ENCODE measurements around the gene MACROD2. TPM values are rescaled to one million over a fixed set of nuclear protein-coding genes. Genes with fewer than 3 reads are reported as not detected.
"Not testable (repeated sequence)": the region's sequence is repeated elsewhere in the genome, so short reads cannot be mapped to it uniquely, and the experiment has no call there.

Gene MACROD2
- total RNA-seq: 0.13 and 0.25 TPM in 2 replicates

DNA sequence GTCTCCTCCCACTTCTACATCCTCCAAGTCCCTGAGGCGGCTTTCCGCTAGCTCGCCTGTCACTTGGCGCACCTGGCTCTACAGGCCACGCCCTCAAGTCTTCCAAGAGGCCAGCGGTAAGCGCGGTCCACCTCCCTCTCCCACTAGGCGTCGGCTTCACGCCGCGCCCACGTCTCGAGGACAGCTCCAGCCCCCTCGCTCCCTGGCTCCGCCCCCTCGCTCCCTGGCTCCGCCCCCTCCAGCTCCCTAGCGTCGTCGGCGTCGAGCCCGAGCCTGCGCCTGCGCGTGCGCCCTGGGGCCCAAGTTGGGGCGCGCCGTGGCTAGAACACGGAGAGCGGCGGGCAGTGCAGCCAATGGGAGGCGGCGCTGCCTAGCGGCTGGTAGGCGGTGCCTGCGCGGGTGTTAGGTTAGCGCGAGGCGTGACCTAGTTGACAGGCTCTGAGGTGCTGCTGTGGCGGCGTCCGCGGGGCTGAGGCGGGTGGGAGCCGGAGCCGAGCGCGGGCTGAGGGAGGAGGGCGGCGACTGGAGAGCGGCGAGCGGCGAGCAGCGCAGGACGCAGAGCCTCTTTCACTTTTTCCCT, at the start of gene MACROD2:
MACROD2 (plus strand) TSS at position 431 of the 580 bp plus-strand sequence.
- peak; percentile 66 to 83 for DNase-seq (ENCODE audit: low read depth in 2 of 2)

DNA sequence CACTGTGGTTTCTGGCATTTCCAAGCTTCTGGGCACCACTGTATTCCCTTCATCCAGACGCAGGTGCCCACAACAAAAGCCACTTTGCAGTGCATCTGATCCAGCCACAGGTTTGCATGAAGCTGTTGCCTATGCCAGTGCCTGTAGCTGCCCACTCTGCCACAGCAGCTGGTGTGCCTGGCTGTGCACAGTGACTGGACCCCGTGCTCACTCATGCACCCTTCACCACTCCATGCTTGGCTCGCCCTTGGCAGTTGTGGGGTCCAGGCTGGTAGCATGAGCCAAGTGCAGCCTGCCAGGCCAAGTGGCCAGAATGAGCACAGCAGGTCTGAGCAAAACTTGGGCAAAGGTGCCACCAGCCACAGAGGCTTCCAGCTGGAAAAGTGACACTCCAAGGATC, 47.6 kb upstream of the MACROD2 start:
- no peak for DNase-seq (ENCODE audit: low read depth in 2 of 2)

GRCh38 chr20:13953227-13953626, 42.1 kb upstream of the MACROD2 start:
- DNase-seq (ENCODE audit: low read depth in 2 of 2): no peak

DNA sequence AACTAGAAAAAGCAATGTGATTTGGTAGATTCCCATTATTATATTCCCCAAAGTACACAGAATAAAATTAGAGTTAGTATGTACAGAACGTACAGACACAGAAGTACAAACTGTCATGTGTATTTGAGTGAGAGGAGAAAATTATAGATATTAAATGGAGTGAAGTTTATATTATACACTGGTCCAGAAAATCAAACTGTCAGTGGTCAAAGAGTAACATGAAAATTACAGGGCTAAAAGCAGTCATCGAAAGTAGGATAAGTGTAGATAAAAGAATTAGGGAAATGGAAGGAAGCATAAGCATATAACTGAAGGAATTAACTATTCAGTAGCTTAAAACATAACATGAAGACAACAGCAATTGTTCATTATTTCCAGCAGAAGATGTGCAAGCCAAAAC, 35.2 kb upstream of the MACROD2 start:
- DNase-seq (ENCODE audit: low read depth in 2 of 2): no peak

GRCh38 chr20:13960525-13960924, 34.8 kb upstream of the MACROD2 start:
- DNase-seq (ENCODE audit: low read depth in 2 of 2): no peak

DNA sequence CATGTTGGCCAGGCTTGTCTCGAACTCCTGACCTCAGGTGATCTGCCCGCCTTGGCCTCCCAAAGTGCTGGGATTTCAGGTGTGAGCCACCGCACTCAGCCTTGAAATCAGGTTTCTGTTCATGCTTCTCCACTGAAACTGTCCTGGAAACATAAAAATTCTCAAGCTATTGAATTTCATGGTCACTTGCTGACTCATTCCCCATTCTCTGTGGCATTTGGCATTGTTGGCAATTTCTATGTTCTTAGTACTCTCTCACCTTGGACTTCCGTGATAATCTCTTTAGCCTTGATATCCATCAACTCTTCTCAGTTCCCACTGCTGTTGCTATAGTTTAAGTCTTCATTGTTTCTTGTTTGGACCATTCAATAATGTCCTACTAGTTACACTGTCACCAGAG, 11.1 kb upstream of the MACROD2 start:
- no peak for DNase-seq (ENCODE audit: low read depth in 2 of 2)

DNA sequence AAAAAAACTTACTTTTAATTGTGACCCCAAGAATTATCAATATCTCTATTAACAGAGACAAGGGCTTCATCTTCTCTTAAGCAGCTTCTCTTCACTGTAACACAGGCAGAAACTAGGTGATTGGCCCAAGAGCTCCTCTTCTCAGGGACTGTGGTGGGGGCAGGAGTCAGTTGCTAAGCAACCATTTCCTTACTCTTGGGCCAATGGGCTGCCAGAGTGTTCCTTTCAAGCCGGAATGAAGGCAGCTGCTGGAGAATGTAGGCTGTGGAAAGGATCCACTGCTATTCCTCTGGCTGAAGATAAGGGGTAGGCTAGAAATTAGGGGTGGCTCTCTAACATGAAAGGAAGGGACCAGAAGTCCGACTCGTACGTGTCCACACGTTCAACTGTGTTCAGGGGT, 4.9 kb upstream of the MACROD2 start, which contains the start of gene SEL1L2:
SEL1L2 (minus strand) TSS at position 150 of the 400 bp plus-strand sequence; CDS start at position 70, 80 bp downstream.
- no peak for DNase-seq (ENCODE audit: low read depth in 2 of 2)

DNA sequence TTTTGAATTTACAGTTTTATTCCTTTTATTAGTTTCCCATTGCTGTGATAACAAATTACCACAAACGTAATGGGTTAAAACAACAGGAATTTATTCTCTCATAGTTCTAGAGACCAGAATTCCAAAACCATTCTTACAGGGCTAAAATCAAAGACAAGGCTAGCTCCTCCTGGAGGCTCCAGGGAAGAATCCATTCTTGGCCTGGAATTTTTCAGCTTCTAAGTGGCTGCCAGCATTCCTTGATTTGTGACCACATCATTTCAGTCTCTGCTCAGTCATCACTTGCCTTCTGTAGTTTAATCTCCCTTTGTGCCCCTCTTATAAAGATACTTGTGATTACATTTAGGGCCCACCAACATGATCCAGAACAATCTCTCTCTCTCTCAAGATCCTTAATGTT, 4.0 kb upstream of the MACROD2 start:
- no peak for DNase-seq (ENCODE audit: low read depth in 2 of 2)

- not testable (repeated sequence) for DNase-seq (ENCODE audit: low read depth in 2 of 2)
Measured at GRCh38 chr20:13991955-13992354, 3.4 kb upstream of the MACROD2 start.

- DNase-seq (ENCODE audit: low read depth in 2 of 2): peak in 1 of 2 donors; percentile 8
Measured at GRCh38 chr20:13995841-13996240, 525 bp downstream of the MACROD2 start.

- DNase-seq (ENCODE audit: low read depth in 2 of 2): no peak
Measured at GRCh38 chr20:13996265-13996664, 949 bp downstream of the MACROD2 start.

DNA sequence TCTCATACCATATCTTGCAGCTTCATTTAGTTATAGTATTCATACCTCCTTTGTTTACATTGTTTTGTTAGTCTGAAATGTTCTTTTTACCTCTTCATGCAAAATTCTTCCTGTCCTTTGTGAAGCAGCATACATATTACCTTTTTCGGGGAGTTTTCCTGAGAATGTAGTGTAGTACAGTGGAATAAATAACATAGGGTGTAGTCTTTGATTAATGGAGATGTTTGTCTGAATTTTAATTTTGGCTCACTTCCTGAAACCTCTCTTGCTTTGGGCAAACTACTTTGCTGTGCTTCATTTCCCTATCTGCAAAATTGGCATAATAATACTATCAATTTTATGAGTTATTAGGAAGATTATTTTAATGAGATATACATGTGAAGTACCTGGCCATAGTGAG, 5.6 kb downstream of the MACROD2 start:
- DNase-seq (ENCODE audit: low read depth in 2 of 2): no peak

DNA sequence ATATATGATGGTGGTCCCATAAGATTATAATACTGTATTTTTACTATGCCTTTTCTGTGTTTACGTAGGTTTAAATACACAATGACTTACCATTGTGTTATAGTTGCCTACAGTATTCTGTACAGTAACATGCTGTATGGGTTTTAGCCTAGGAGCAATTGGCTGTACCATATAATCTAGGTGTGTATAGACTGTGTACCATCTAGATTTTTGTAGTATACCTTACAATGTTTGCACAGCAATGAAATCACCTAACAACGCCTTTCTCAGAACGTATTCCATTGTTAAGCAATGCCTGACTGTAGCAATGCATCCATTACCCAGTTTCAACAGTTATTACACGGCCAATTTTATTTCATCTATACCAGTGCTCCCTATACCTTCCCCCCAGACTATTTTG, 10.7 kb downstream of the MACROD2 start:
- no peak for DNase-seq (ENCODE audit: low read depth in 2 of 2)

GRCh38 chr20:14009208-14009607, 13.9 kb downstream of the MACROD2 start:
- no peak for DNase-seq (ENCODE audit: low read depth in 2 of 2)

DNA sequence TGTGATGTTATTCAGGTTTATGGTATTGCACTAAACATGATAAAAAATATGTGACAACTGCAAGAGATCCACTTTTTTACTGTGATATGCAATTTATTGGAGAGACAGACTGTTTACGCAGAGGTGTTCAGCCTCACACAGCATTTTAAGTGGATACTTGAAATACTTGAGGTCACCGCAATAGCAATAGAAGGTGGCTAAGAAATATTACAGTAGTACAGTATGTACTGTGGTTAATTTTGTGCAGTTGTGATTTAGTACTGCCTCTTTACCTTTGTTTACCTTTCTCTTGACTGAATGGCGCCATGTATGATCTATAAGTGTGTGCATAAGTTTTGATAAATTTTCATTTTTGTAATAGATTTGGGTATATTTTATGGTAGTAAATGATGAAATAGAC, 17.4 kb downstream of the MACROD2 start:
- DNase-seq (ENCODE audit: low read depth in 2 of 2): no peak

DNA sequence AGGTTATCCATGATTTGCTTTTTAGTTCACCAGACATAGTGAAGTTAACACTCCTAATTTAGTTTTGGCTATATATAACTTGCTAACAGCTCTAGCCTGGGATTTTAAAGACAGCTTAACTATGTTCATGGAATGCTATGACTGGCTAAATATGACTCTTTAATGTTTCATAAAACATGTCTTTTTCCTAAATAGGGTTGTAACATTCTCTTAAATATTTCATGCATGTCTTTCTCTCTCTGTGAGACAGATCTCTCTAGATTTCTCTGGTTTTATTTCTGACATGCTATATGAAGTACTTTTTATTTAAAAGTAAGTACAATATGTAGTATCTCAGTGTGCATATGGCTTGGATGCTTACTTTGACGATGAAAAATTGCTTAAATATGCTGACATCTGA, 35.7 kb downstream of the MACROD2 start:
- DNase-seq (ENCODE audit: low read depth in 2 of 2): no peak

- DNase-seq (ENCODE audit: low read depth in 2 of 2): no peak
Measured at GRCh38 chr20:14033310-14033709, 38.0 kb downstream of the MACROD2 start.

- DNase-seq (ENCODE audit: low read depth in 2 of 2): no peak
Measured at GRCh38 chr20:14036567-14036966, 41.3 kb downstream of the MACROD2 start.

- DNase-seq (ENCODE audit: low read depth in 2 of 2): not testable (repeated sequence)
Measured at GRCh38 chr20:14044712-14045276, 49.5 kb downstream of the MACROD2 start.

DNA sequence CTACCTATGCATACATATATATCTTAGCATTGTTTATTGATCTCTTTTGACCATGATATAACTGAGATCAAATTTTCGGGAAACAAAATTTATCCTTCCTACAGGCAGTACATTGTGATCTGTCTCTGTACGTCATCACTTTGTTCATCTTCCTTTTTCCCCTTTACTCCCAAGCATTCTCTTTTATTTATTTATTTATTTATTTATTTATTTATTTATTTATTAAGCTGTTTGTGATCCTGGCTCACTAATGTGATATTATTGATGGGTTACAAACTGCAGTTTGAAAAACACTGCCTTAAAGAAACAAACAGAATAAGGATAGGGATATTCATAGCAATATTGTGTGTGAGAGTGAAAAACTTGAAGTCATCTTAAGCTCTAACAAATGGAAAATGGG, 51.2 kb downstream of the MACROD2 start:
- no peak for DNase-seq (ENCODE audit: low read depth in 2 of 2)

DNA sequence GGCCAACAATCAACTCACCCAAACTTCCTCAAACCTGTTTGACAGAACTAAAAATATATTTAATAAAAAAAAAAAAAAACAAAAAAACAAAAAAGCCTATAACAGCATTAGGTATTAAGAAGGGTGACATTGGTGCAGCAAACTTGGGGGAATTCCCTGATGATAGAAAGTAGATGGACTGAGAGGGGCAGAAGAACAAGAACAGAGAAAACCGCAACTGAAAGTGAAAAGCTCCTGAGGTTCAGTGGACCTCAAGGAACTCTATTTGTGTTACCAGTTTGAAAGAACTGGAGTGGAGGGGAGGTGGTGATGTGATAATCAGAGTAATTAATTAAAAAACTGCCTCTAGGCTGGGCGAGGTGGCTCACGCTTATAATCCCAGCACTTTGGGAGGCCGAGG, 53.8 kb downstream of the MACROD2 start:
- no peak for DNase-seq (ENCODE audit: low read depth in 2 of 2)

GRCh38 chr20:14051454-14051853, 56.1 kb downstream of the MACROD2 start:
- no peak for DNase-seq (ENCODE audit: low read depth in 2 of 2)

DNA sequence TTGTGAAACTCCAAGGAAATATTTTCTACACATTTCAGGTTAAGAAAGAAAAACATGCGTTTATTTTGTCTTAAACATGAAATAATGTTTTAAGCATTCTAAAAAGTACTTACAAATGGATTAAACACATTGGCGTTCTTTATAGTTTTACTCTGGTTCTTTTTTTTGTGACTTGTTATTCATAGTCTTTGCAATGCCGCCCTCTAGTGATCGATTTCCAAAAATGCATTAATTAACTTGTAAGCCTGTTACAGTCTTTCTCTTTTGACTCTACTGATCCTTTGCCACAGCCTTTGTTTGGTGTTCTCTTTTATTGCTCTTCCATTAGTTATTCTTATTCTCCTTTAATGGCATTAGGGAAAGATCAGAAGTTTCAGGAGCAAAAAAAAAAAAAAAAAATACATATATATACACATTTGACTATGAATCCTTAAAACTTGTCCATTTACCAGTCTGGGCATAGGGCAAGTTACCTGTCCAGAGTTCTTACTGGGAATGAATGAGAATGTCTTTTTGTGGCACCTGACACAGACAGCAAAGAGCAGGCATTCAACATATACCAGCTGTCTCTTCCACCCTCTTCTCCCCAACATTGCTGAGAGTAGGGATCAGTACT, 59.9 kb downstream of the MACROD2 start:
- peak; percentile 48 to 74 for DNase-seq (ENCODE audit: low read depth in 2 of 2)
